ENCODE data around the gene GBP2.
"Not testable (repeated sequence)": the region's sequence is repeated elsewhere in the genome, so short reads cannot be mapped to it uniquely, and the experiment has no call there.

The GBP2 gene

DNA sequence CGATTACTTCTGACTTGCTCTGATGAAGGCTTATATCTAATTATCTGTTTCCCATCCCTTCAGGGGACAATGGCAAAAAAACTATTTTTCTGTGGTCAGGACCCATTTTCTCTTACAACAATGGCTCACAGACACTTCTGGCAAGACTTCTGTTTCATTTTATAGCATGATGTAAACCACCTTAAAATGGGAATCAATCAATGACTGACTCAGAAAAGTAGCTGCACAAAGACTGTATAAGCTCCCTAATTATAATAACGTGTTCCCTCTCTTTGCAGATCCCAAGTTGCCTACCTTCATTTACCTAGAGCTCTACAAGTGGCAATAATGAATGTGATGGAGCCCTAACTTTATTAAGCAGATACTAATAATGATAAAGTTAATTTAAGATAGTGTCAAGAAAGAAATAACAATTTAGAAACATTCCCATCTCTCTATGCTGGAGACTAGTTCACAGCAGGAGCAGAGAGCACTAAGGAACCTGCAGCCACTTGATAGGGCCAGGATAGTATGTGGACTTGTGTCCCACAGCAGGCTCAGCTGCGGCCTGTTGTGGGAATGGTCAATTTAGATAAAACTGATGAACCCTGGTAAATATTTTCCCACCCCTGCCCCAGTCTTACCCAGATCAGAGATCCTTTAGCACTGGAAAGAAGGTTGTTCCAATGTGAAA lies 538 bp downstream of the GBP2 start:
- DNase-seq, result no peak

- DNase-seq, result no peak
These were observed 4.3 kb downstream of the GBP2 start for GRCh38 chr1:89121641-89122040.

DNA sequence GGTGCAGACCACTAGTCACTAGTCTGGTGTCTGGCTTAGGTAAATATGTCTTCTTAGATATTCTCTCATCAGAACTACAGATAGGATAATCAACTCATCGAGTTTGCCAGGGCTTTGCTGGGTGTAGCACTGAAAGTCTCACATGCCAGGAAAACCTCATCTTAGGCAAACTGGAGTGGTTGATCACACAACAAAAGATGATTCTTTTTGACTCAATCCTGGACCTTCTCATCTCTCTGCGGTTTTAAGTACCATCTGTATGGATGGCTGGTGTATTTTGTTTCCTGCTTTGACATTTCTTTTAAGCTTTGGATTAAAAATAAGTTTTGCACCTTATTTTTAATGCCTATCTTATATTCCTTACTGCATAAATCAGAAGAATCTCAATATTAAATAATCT lies 11.3 kb downstream of the GBP2 start:
- DNase-seq, result no peak

GRCh38 chr1:89112871-89113613 lies 12.9 kb downstream of the GBP2 start:
- DNase-seq, result no peak

DNA sequence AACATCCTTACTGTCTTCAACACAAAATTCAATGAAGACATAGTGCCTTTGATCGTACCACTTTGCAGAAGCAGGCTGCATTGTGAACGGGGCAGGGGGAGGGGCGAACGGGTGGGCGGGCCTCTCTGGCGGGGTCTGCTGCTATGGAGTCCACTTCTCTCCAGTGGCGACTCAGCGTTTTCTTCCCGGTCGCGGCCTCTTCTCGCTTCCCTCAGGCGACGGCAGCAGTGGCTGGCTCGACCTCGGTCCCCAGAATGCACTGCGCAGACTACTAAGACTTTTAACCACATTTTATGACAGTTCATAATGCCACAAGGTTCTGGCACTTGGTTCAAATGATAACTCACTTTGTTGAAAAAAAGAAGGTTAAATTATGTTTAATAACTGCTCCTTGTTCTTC lies 21.2 kb downstream of the GBP2 start:
- no peak for DNase-seq

- no peak for DNase-seq
These were observed 21.8 kb downstream of the GBP2 start for GRCh38 chr1:89104147-89104546.

- DNase-seq, result no peak
These were observed 23.9 kb downstream of the GBP2 start for GRCh38 chr1:89102021-89102420.

DNA sequence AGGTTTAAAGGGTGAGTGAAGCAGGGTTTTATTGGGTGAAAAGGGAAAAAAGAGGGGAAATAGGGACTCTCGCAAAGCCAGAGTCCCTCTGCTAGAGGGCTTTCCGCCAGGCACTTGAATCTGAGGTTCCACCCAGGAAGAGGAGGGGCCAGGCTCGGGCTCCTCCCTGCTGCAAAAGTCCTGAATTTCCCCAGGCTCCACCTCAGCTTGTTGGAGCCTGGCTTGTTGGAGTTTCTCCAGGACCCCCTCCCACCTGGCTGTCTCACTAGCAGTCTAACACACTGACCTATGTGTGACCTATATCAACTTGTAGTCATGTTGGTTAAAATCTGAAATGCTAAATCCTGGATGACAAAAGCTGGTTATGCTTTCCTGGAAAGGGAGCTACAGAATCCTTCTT lies 25.5 kb downstream of the GBP2 start:
- DNase-seq, result no peak

GRCh38 chr1:89098857-89099256 lies 27.1 kb downstream of the GBP2 start:
- DNase-seq, result no peak

- no peak for DNase-seq
These were observed 30.2 kb downstream of the GBP2 start for GRCh38 chr1:89095737-89096136.

- no peak for DNase-seq
These were observed 36.0 kb downstream of the GBP2 start for GRCh38 chr1:89089962-89090361.

- DNase-seq, result no peak
These were observed 37.3 kb downstream of the GBP2 start for GRCh38 chr1:89088572-89088971.

GRCh38 chr1:89087241-89087640 lies 38.7 kb downstream of the GBP2 start:
- no peak for DNase-seq

- DNase-seq, result no peak
These were observed 40.1 kb downstream of the GBP2 start for GRCh38 chr1:89085781-89086180.

DNA sequence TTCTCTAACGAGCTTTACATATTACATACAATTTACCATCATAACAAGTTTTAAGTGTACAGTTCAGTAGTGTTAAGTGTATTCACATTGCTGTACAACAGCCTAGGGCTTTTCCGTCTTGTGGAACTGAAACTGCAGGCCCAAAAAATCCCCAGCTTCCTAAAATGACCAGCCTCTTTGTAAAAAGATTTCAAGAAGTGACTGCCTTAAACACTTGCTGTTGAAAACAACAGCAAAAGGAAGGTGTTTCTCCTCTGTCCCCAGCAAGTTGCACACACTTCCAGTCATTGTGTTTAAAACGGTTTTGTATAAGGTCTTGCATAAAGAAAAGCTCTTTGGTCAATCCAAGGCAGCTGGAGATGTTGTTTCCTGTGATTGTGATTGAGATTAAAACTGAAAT lies 44.9 kb downstream of the GBP2 start:
- DNase-seq, result peak; percentile 4

GRCh38 chr1:89080068-89080467 lies 45.8 kb downstream of the GBP2 start:
- DNase-seq, result not testable (repeated sequence)

- not testable (repeated sequence) for DNase-seq
These were observed 53.3 kb downstream of the GBP2 start for GRCh38 chr1:89072466-89073065.

DNA sequence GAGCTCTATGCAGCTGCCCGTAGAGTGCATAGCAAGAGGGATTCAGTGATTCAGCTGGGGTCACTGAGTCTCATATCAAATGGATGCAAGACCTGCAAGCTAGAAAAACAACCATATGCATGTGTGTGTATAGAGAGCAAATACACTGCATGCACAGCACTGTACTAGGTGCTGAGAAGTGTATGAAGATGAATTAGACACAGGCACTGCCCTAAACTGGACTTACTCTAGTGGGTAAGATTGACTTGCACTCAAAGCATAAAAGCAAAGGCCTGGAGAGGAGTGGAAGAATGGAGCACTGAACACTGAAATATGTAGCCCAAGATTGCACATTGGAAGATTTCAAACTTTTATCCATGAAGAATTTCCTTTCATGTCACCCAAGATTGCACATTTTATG lies 55.4 kb downstream of the GBP2 start:
- DNase-seq, result no peak

DNA sequence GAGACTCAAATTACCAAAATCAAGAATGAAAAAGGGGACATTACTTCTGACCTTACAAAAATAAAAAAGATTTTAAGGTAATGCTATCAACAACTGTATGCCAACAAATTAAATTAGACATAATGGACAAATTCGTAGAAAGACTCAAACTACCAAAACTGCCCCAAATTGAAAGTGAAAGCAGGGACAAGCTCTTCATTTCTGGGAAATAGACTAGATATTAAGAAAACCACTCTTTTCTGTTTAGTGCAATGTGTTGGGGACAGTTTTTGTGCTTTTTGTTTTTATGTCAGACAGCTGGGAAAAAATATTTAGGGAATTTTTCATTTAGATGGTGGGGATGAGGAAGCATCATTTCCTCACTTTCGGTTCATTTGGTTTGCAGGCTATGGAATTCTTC lies 56.0 kb downstream of the GBP2 start:
- DNase-seq, result no peak

- no peak for DNase-seq
These were observed 57.6 kb downstream of the GBP2 start for GRCh38 chr1:89068291-89068690.

DNA sequence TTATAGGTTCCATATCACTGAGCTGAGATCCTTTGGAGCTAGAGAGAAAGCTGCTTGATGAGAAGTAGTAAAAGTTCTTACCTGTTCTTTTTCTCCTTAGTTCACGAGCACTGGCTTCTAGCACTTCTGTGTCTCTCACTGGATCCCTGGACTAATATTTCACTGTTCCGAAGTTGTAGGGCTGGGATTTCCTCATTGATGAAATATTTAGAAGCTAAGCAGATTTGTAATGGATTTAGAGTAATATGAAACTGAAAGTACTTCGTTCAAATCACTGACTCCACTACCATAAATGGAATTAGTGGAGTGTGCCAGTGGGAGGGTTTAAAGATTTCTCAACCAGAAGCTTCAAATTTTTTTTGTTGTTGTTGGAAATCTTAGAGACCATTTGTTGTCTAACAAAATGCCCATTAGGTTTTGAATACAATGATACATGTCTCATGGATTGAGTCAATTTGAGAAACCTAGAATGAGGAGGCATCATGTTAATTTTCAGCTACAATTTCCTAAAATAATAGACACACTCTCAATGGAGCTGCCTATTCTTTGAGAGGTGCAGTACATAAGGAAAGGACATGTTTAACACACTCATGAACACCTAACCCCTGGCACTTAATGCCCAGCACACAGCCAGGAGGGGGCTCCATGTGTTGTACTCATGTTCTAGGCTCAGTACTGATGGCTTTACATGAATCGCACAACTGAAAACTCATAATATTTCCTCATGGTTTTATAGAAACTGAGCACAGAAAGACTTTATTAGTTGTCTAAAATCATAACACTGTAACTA lies 60.6 kb downstream of the GBP2 start, which contains the start of gene GBP1:
Gene GBP1 (minus strand): TSS at position 130 of the 790 bp plus-strand sequence. CDS start 1,974 bp downstream, outside the sequence.
- peak; percentile 4 for DNase-seq

GRCh38 chr1:89064632-89065031 lies 61.3 kb downstream of the GBP2 start:
- DNase-seq, result no peak

- no peak for DNase-seq
These were observed 62.8 kb downstream of the GBP2 start for GRCh38 chr1:89063094-89063493.

All from midbrain (tissue), 1 donor.